Thymus (tissue), 14 donors: ENCODE measurements around the gene NEUROG3. TPM values are rescaled to one million over a fixed set of nuclear protein-coding genes. Genes with fewer than 3 reads are reported as not detected.
A peak's percentile ranks its signal among the peaks of the same experiment; 100 is the strongest.

Experiments used
- DNase-seq, 9 donors: peaks; one replicate each; pipeline ENCODE4 v3.0.0-alpha.2; 2013; ENCODE audit warnings: low spot score in 9 of 9, low read depth in 6 of 9, missing footprints in 1 of 9
- H3K27ac ChIP-seq, 2 donors: one replicate each; pipeline ENCODE4 v1.5.1; 2013; ENCODE audit warnings: control low read depth in 1 of 2, low read depth in 1 of 2, low read length in 1 of 2, mild to moderate bottlenecking in 1 of 2, moderate library complexity in 1 of 2
- H3K27me3 ChIP-seq, 2 donors: one replicate each; pipeline ENCODE4 v1.5.1; 2013; ENCODE audit warnings: low read length in 1 of 2; ENCODE audit not compliant: control insufficient read depth in 2 of 2, insufficient read depth in 1 of 2
- H3K36me3 ChIP-seq, 2 donors: one replicate each; pipeline ENCODE4 v1.5.1; 2013; ENCODE audit warnings: low read length in 1 of 2, mild to moderate bottlenecking in 1 of 2, moderate library complexity in 1 of 2; ENCODE audit not compliant: control insufficient read depth in 2 of 2, insufficient read depth in 2 of 2
- H3K4me1 ChIP-seq, 2 donors: one replicate each; pipeline ENCODE4 v1.5.1; 2013; ENCODE audit warnings: low read length in 2 of 2; ENCODE audit not compliant: control insufficient read depth in 2 of 2, insufficient read depth in 2 of 2
- H3K4me3 ChIP-seq, 2 donors: one replicate each; pipeline ENCODE4 v1.5.1; 2013; ENCODE audit warnings: low read length in 2 of 2, control low read depth in 1 of 2, mild to moderate bottlenecking in 1 of 2
- H3K9me3 ChIP-seq, 2 donors: one replicate each; pipeline ENCODE4 v1.5.1; 2013; ENCODE audit warnings: low read length in 1 of 2, mild to moderate bottlenecking in 1 of 2; ENCODE audit not compliant: control insufficient read depth in 2 of 2, insufficient read depth in 1 of 2
- WGBS: extraction: QIAGEN DNeasy Blood & Tissue Kit; methylation state at CpG from one replicate; pipeline ENCODE4 v1.1.7; 2013; 5-methylcytosine and 5-hydroxymethylcytosine counted together
- long read RNA-seq, 10 donors: transcript quantifications; one replicate each; lab custom pipeline, GENCODE V29; 2026
- polyA plus RNA-seq: library from polyadenylated mRNA; stranded (reverse); fragments of 200-250 nt; gene quantifications from one replicate; pipeline ENCODE4 v1.2.3, GENCODE V29; 2013
- total RNA-seq: library from RNA; stranded (reverse); fragments of 120-200 nt; gene quantifications from one replicate; pipeline ENCODE4 v1.2.4, GENCODE V29; 2013
- donor health status: healthy.

The NEUROG3 gene
- total RNA-seq: not detected
- 0.14 TPM for polyA plus RNA-seq
- long read RNA-seq, donor 1: 0 reads
- long read RNA-seq, donor 2: 0 reads
- long read RNA-seq, donor 3: 0 reads
- long read RNA-seq, donor 4: 0 reads
- long read RNA-seq, donor 5: 0 reads
- long read RNA-seq, donor 6: 0 reads
- long read RNA-seq, donor 7: 0 reads
- long read RNA-seq, donor 8: 0 reads
- long read RNA-seq, donor 9: 0 reads
- long read RNA-seq, donor 10: 0 reads

- no peaks in the 10 kb centered on the region for H3K36me3 ChIP-seq
- DNase-seq: no peak
- peak within 1 kb of the TSS in 1 of 2 donors; percentile 7 for H3K4me3 ChIP-seq
- H3K9me3 ChIP-seq: peaks cover 0 to 2% of the 10 kb centered on the region in 2 donors
- peaks cover 0 to 2% of the 10 kb centered on the region in 2 donors for H3K4me1 ChIP-seq
- WGBS: 2% methylated on average over 53 of the region's 53 CpGs
- peaks cover 88 to 100% of the 10 kb centered on the region in 2 donors for H3K27me3 ChIP-seq
- no peak within 1 kb of the TSS for H3K27ac ChIP-seq
These were observed at the start of gene NEUROG3 for GRCh38 chr10:69573056-69573806. Gene NEUROG3, minus strand, starts transcription at chr10:69573422. Its CDS starts 379 bp downstream, at chr10:69573043.

GRCh38 chr10:69620625-69621024 is 47.4 kb upstream of the NEUROG3 start:
- DNase-seq: no peak
- Histone ChIP-seq H3K27me3 (peaks cover 0 to 2% of the 10 kb centered on the region in 2 donors), H3K4me1 (no peaks in the 10 kb centered on the region), H3K27ac (no peak overlapping the region), H3K36me3 (no peaks in the 10 kb centered on the region), H3K9me3 (no peaks in the 10 kb centered on the region), H3K4me3 (no peak overlapping the region)
- 34% methylated on average over 5 of the region's 5 CpGs for WGBS

GRCh38 chr10:69619626-69620025 is 46.4 kb upstream of the NEUROG3 start:
- no peaks in the 10 kb centered on the region for H3K9me3 ChIP-seq
- H3K27ac ChIP-seq: no peak overlapping the region
- WGBS: 98% methylated on average over 7 of the region's 7 CpGs
- no peak for DNase-seq
- no peaks in the 10 kb centered on the region for H3K36me3 ChIP-seq
- H3K4me1 ChIP-seq: no peaks in the 10 kb centered on the region
- H3K4me3 ChIP-seq: no peak overlapping the region
- peaks cover 0 to 2% of the 10 kb centered on the region in 2 donors for H3K27me3 ChIP-seq

GRCh38 chr10:69618746-69619145 is 45.5 kb upstream of the NEUROG3 start:
- WGBS: 91% methylated on average over 2 of the region's 2 CpGs

GRCh38 chr10:69616358-69616757 is 43.1 kb upstream of the NEUROG3 start:
- H3K27me3 ChIP-seq: peaks cover 0 to 2% of the 10 kb centered on the region in 2 donors
- WGBS: 93% methylated on average over 4 of the region's 4 CpGs
- no peak overlapping the region for H3K27ac ChIP-seq
- no peaks in the 10 kb centered on the region for H3K36me3 ChIP-seq
- no peaks in the 10 kb centered on the region for H3K9me3 ChIP-seq
- no peak overlapping the region for H3K4me3 ChIP-seq
- no peak for DNase-seq
- no peaks in the 10 kb centered on the region for H3K4me1 ChIP-seq

More at GRCh38 chr10:69618746-69619145, 45.5 kb upstream of the NEUROG3 start:
- H3K36me3 ChIP-seq: no peaks in the 10 kb centered on the region
- H3K9me3 ChIP-seq: no peaks in the 10 kb centered on the region
- peaks cover 0 to 2% of the 10 kb centered on the region in 2 donors for H3K27me3 ChIP-seq
- H3K27ac ChIP-seq: no peak overlapping the region
- H3K4me3 ChIP-seq: no peak overlapping the region
- DNase-seq: no peak
- H3K4me1 ChIP-seq: no peaks in the 10 kb centered on the region

- Histone ChIP-seq H3K27me3 (peaks cover 0 to 2% of the 10 kb centered on the region in 2 donors), H3K4me1 (no peaks in the 10 kb centered on the region), H3K9me3 (no peaks in the 10 kb centered on the region), H3K36me3 (no peaks in the 10 kb centered on the region), H3K27ac (no peak overlapping the region), H3K4me3 (no peak overlapping the region)
- DNase-seq: no peak
- WGBS: 95% methylated on average over 1 of the region's 1 CpG
These were observed 40.9 kb upstream of the NEUROG3 start for GRCh38 chr10:69614130-69614529.

- Histone ChIP-seq H3K9me3 (no peaks in the 10 kb centered on the region), H3K4me3 (no peak overlapping the region), H3K27ac (no peak overlapping the region), H3K27me3 (peaks cover 0 to 2% of the 10 kb centered on the region in 2 donors), H3K36me3 (no peaks in the 10 kb centered on the region), H3K4me1 (no peaks in the 10 kb centered on the region)
- DNase-seq: no peak
These were observed 39.5 kb upstream of the NEUROG3 start for GRCh38 chr10:69612760-69613159.

- 42% methylated on average over 1 of the region's 1 CpG for WGBS
- H3K4me3 ChIP-seq: no peak overlapping the region
- no peaks in the 10 kb centered on the region for H3K9me3 ChIP-seq
- DNase-seq: no peak
- no peaks in the 10 kb centered on the region for H3K27me3 ChIP-seq
- no peak overlapping the region for H3K27ac ChIP-seq
- H3K4me1 ChIP-seq: no peaks in the 10 kb centered on the region
- no peaks in the 10 kb centered on the region for H3K36me3 ChIP-seq
These were observed 35.9 kb upstream of the NEUROG3 start for GRCh38 chr10:69609077-69609476.

GRCh38 chr10:69600761-69601330 is 27.6 kb upstream of the NEUROG3 start:
- 87% methylated on average over 5 of the region's 5 CpGs for WGBS
- peaks cover 0 to 7% of the 10 kb centered on the region in 2 donors for H3K27me3 ChIP-seq

More at GRCh38 chr10:69600761-69601330, 27.6 kb upstream of the NEUROG3 start:
- DNase-seq: no peak
- Histone ChIP-seq H3K4me3 (no peak overlapping the region), H3K9me3 (no peaks in the 10 kb centered on the region), H3K27ac (no peak overlapping the region), H3K4me1 (no peaks in the 10 kb centered on the region), H3K36me3 (no peaks in the 10 kb centered on the region)
